ENCODE results near the gene MGAT4D.

DNA sequence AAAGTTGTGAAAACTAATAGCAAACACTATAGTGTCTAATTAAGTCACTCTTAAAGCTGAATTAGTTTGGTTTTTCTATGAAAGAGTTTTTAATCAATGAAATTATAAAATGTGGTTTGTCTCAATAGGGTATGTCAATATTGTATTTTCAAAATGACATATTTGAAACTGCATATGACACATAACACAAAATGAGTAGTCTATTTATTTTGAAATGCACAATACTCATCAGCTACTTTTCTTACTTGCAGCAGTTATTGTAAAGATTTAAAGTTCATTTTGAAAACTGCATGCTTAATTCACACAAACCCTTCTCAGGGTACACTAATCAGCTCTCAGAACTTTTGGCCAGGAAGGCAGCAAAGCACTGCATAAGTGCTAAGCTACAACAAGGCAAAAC lies 91.8 kb downstream of the MGAT4D start:
- TF ChIP-seq, protein P1, sequence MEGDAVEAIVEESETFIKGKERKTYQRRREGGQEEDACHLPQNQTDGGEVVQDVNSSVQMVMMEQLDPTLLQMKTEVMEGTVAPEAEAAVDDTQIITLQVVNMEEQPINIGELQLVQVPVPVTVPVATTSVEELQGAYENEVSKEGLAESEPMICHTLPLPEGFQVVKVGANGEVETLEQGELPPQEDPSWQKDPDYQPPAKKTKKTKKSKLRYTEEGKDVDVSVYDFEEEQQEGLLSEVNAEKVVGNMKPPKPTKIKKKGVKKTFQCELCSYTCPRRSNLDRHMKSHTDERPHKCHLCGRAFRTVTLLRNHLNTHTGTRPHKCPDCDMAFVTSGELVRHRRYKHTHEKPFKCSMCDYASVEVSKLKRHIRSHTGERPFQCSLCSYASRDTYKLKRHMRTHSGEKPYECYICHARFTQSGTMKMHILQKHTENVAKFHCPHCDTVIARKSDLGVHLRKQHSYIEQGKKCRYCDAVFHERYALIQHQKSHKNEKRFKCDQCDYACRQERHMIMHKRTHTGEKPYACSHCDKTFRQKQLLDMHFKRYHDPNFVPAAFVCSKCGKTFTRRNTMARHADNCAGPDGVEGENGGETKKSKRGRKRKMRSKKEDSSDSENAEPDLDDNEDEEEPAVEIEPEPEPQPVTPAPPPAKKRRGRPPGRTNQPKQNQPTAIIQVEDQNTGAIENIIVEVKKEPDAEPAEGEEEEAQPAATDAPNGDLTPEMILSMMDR (IDR thresholded peaks at IDR 0.05 in 4 of 5, conservative IDR thresholded peaks at IDR 0.05 in 1 of 5), result no peak
- TF ChIP-seq POLR2A (IDR thresholded peaks at IDR 0.05), result no peak

All from gastrocnemius medialis (tissue), 4 donors.